ENCODE results near the gene EFCAB6.
A peak's percentile ranks its signal among the peaks of the same experiment; 100 is the strongest.

EFCAB6 gene

DNA sequence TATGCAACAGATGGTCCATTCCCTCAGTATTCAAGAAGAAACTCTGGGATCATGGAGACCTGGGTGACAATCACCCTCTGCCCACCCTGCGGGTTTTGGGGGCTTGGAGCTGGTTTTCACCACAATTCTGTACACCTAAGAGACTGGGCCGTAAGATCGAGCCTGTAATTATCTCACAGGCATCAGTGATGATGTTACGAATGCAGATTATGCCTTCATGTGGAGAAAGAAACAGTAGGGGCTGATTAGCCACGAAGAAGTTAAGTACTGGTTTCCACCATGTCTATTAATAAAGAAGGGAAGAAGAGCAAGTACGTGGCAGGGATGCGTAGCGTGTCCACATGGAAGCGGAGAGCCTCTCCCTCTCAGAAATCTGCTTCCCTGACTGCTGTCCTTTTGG is 5.3 kb upstream of the EFCAB6 start:
- no peak for DNase-seq

- no peak for DNase-seq
Observed at GRCh38 chr22:43814264-43814663, 2.2 kb upstream of the EFCAB6 start.

DNA sequence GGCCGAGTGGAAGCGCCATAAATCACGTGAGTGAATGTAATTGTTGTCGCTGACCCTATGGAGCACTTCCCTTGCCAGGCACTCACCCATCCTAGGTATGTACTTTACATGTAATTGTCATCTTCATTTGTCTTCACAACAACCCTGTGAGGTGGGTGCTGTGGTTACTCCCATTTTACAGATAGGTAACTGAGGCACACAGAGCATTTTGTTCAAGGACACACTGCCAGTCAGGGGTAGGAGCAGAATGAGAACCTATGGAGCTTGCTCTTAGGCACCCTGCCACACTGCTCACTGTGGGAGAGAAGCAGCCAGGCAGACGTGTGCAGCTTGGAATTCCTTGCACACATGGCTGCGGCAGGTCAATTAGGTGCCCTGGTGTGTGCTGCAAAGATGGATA is 785 bp upstream of the EFCAB6 start:
- no peak for DNase-seq

DNA sequence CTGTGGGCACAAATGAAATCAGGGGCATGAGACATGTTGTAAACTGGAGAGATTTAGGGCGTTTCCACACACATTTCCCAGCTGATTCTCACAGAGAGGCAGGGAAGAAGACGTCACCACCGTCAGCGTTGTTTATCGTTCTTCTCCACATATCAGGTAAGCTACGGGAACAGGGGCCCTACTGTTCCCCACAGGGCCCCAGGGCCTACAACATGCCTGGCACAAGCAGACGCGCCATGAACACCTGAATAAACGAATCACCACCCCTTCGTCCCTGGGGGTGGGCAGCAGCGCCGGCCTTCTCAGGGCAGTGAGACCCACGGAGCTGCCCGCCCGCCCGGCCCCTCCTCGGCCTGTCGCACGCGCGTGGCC is 342 bp downstream of the EFCAB6 start:
- DNase-seq = peak in 1 of 14 donors; percentile 41

GRCh38 chr22:43802897-43803495 is 9.1 kb downstream of the EFCAB6 start:
- no peak for DNase-seq

DNA sequence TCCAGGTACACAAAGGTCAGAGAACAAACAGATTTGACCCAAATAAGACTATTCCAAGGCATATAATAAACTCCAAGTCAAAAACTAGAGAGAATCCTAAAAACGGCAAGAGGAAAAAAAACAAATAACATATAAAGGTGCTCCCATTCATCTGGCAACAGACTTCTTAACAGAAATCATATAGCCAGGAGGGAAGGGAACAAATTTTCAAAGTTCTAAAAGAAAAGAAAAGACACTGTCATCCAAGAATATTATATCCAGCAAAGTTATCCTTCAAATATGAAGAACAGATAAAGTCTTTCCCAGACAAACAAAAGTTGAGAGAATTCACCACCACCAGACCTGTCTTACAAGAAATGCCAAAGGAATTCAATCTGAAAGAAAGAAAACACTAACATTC is 11.1 kb downstream of the EFCAB6 start:
- DNase-seq = no peak

GRCh38 chr22:43798492-43798891 is 13.6 kb downstream of the EFCAB6 start:
- no peak for DNase-seq

GRCh38 chr22:43796567-43796966 is 15.5 kb downstream of the EFCAB6 start:
- peak in 1 of 14 donors; percentile 2 for DNase-seq

GRCh38 chr22:43795320-43795719 is 16.8 kb downstream of the EFCAB6 start:
- DNase-seq = no peak

GRCh38 chr22:43792905-43793304 is 19.2 kb downstream of the EFCAB6 start:
- DNase-seq = no peak

DNA sequence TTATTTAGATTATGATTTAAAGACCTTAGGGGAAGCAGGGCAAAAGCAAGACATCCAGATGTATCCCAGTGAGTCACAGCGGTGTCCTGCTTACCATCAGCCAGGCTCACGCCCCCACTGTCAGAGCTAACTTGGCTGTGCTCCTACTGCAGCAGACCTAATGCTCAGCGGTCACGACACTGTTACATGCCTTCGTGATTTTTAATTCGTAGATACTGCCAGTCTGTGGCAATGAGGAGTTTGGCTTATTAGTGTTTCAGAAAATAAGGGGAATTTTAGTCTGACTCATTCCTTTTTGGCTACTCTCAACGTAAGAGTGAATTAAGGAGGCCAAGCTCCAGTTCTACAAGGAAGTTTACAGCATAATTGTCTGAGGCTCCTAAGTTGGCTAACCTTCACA is 22.7 kb downstream of the EFCAB6 start:
- no peak for DNase-seq

GRCh38 chr22:43783777-43784176 is 28.3 kb downstream of the EFCAB6 start:
- no peak for DNase-seq

DNA sequence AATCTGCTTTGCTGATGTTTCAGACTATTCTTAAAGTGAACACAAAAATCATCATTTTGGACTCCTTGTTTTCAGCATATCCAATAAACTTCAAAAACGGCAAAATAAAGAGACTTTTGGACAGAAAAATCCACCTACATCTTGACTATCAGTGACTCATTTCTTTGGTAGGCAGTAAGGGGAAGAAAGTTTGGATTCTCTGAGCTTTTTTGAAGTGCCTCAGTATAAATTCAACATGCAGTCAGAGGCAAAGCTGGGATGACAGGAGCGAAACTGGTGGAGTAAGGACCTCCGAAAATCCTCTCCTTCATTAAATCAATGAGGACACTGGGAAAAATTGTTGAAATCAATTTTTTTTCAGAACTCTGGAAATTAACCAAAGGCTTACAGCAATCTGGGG is 29.7 kb downstream of the EFCAB6 start:
- DNase-seq = no peak

DNA sequence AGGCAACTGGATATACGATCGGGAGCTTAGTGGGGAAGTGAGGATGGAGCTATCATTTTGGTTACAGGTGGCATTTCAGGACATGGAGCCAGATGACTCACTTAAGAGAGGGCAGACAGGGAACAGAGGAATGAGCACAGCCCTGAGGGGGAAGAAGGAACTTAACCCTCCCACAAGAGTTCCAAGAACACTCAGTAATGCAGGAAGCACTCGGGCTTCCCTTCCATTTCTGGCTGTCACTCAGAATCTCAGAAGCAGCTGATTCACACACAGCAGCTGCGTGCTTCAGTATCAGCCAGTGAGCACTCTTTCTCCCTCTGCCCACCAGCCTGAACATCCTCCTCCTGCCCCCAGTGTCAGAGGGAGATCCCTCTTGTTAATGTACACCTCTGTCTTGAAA is 34.8 kb downstream of the EFCAB6 start:
- no peak for DNase-seq

DNA sequence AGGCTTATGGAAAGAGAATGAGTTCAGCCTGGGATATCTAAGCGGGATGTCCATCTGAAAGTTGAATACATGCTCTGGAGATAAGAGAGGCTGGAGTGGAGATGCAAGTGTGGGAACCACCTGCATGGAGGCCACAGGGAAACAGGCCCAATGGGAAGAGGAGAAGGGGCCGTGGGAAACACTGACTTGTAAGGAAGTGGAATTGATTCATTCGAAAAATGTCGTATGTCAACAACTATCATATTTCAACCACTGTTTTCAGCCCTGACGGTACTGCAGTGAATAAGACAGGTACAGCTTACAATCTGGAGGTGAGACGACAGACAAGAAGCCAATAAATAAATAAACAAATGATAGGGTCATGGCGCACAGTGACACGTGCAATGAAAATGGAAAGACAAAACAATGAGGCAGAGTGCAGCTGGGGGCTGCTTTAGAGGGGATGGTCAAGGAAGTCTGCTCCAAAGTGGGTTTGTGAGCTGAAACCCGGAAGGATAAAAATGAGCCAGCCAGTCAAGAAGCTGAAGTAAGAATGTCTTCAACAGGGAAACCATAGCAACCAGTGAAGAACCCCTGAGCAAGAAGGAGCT is 35.9 kb downstream of the EFCAB6 start:
- DNase-seq = no peak

GRCh38 chr22:43774318-43774915 is 37.7 kb downstream of the EFCAB6 start:
- no peak for DNase-seq

GRCh38 chr22:43772831-43773230 is 39.3 kb downstream of the EFCAB6 start:
- no peak for DNase-seq

DNA sequence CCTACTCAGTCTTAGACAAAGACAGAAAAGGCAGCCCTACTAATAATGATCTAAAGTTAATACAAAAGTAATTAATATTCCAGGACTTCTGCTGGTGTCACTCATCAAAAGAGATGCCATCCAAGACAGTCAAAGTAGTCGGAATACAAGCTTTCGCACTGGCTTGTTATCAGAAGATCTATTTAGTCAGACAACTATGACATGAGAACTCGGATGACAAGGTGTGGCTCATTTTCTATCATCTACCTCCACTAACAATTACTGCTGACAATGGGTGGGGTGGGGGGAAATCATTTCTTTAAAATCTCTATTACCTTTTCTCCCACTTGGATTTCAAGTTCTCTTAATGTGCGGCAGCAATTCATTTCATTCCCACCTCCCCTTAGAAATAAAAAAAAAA is 56.7 kb downstream of the EFCAB6 start:
- no peak for DNase-seq

- no peak for DNase-seq
Observed at GRCh38 chr22:43755011-43755410, 57.1 kb downstream of the EFCAB6 start.

DNA sequence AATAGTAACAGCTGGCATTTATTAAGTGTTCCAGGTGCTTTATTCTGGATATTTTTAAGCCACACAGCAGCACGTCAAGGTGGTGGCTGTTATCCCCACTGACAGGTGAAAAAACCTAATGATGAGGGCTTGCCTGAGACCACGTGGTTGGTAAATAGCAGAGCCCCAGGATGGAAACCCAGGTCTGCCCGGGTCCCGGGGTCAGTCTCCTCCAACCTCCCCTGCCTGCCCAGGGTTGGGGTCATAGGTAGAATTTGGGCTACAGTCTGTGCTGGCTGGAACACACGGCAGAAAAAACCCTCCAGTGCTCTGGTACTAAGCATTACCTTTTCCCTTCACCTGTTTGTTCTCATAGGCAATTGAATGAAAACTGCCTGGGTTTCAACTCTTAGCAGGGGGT is 57.9 kb downstream of the EFCAB6 start:
- DNase-seq = no peak

- no peak for DNase-seq
Observed at GRCh38 chr22:43753688-43754087, 58.4 kb downstream of the EFCAB6 start.

DNA sequence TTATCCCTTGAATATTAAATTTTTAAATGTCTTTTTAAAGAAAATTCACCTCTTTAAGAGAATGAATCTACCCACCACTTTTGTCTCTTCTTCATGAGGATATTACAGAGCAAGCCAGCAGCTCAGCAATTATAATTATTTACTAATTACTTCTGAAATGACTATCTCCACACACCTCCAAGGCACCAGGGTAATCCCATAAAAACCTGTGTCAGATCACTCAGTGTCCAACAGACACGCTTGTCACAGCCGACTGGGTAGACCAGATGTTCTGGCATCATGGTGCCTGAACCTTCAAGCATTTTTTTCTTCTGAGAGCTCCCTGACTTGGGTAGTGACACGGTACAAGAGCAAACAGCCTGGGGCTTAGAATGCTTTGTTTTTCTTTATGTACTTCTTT is 61.4 kb downstream of the EFCAB6 start:
- DNase-seq = no peak

DNA sequence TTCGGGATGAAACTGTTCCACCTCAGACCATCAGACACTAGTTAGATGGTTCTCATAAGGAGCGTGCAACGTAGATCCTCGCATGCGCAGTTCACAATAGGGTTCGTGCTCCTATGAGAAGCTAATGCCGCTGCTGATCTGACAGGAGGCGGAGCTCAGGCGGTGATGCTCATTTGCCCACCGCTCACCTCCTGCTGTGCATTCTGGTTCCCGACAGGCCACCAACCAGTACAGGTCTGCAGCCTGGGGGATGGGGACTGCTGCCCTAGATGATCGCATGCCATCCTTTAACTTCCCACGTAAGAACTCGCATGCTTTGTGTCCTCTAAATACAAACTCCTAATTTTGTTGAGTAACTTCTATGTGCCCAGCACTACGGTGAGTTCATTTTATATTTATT is 62.6 kb downstream of the EFCAB6 start:
- DNase-seq = no peak

DNA sequence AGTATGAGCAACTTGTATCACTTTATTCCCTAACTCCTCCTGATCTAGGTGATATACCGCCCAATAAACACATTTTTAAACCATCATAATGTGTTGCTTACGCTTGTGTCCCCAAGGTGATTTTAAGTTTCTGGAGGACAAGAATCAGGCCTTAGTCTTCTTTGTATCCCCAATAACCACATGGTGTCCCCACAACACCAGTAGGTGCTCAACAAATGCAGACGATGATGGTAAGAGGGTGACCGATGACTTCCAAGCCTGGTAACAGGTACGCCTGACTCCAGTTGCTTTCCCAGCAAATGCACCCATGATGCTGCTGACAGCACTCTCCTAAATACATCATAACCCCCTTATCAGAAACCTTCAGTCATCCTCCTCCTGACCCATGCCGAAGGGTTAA is 64.2 kb downstream of the EFCAB6 start:
- no peak for DNase-seq

DNA sequence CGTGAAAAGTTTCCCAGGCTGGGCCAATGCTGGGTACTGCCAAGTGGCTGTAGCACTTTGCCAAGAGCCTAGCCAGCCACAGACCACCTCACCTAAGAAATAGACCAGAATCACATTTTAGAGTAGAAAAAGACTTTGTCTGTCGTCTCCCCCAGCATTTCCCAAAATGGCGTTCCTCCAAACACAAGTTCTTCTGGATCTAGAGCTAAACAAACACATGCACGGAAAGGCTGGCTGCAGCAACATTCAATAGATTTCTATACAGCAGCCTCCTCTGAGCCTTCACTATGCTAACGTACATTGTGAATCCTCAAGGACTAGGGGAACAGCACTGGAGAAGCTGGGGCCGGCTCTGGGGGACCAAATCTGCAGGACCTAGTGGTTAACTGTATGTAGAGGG is 65.0 kb downstream of the EFCAB6 start:
- no peak for DNase-seq
